HG02798 (cell line): ENCODE data around the gene RPL5.

Experiments
- ATAC-seq: cut with Tn5 transposase; IDR thresholded peaks from one replicate; pipeline ENCODE4 v1.9.1; 2021; ENCODE audit warnings: mild to moderate bottlenecking; ENCODE audit not compliant: unreplicated experiment, poor library complexity

RPL5 gene

GRCh38 chr1:92851729-92852128 lies 19.9 kb downstream of the RPL5 start:
- ATAC-seq: no peak

GRCh38 chr1:92853299-92853698 lies 21.5 kb downstream of the RPL5 start:
- no peak for ATAC-seq

DNA sequence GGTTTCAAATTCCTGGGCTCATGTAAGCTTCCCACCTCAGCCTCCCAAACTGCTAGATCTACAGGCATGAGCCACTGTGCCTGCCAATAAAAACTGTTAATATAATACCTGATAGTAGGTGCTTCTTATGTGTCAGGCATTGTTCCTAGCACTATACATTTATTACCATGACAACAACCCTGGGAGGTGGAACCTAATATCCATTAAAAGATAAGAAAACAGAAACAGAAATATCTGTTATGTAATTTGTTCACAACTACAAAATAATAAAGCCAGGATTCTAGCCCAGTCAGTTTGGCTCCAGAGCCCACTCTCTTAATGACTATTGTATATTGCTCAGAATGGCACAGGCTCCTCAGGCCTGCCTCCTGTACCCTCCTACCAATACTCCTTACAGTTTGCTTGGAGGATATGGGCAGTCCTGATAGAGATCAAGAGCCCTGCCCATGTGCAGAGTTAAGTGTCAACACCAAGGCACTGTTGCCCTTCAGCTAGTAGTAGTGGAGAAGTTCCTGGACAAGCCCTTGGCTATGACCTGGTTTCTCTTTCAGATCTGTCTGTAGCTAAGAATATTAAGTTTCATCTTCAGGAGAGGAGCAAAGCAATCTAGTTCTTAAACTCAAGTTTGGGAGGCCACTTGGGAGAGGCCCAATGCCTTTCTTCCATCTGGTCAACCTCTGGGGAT lies 22.4 kb downstream of the RPL5 start:
- ATAC-seq: no peak

- no peak for ATAC-seq
Observed at GRCh38 chr1:92855236-92855635, 23.4 kb downstream of the RPL5 start.

DNA sequence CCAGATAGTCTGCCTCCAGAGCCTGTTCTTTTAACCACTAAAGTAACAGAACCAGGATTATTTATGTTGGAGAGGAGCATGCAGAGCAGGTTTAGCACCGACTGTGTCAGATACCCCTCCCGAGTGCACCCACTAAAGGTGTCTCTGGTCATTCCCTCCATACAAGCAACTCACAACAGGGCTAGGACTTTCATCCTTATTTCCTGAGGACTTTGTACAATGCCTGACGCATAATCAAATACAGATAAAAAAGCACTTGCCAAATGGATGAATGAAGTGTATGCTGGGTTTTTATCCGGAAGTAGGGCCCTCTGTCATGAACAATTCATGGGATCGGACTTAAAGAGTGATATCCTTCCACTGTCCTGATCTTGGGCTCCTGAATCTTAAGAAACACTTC lies 26.0 kb downstream of the RPL5 start:
- no peak for ATAC-seq

- ATAC-seq: peak; percentile 73
Observed at GRCh38 chr1:92858564-92859399, 26.9 kb downstream of the RPL5 start.

- ATAC-seq: no peak
Observed at GRCh38 chr1:92859400-92860039, 27.7 kb downstream of the RPL5 start.

- no peak for ATAC-seq
Observed at GRCh38 chr1:92862605-92863004, 30.8 kb downstream of the RPL5 start.

GRCh38 chr1:92864131-92864530 lies 32.3 kb downstream of the RPL5 start:
- ATAC-seq: no peak

DNA sequence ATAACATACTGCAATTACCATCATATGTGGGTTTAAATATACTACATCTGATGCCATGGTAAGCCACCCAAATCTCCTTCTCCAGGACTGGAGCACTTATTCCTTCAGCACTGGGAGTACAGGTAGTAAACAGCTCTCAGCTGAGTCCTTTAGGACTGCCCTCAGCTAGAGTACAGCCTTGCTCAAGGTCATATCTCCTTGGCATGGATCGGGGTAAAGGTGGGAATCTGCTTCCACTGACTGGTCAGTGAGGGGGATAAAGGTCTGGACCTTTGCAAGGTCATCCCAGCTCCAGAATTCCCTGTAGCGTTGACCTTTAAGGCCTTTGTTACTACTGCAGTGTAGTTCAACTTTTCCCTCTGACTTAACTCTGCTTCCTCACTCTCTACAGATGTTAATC lies 38.8 kb downstream of the RPL5 start:
- ATAC-seq: no peak

DNA sequence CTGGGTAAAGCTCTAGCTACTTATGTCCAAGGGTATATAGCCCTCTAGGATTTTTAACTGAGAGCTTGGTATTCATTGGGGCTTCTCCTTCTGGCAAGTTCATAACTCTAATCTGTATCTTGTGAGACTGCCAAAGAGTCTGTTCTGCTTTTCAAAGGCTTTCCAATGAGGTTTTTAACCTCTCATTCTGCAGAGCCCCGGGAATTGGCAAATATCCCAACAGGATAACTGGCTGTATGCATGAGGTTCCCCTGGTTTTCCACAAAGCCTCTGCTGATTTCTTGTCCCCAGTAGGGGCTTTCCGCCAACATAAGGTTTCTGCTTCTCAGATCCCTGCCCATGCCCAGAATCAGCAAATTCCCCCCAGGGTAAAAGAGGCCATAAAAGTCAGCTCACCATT lies 40.9 kb downstream of the RPL5 start:
- ATAC-seq: no peak

DNA sequence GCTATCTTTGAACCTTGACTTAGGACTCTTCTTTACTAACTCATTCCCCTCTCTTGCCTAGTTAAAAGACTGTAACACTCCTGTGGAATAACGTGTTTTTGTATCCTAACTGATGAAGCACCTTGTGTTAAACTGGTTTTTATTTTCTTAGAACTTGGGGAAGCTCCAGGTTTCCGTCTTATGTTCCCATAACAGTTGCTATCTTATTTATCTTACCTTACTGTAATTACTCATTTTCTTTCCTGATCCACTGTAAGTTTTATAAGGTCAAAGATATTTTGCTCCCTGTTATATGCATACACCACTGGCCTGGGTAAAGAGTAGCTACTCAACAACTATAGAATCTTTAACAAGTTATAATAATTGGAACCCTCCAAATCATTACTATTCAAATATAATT lies 43.1 kb downstream of the RPL5 start:
- no peak for ATAC-seq

DNA sequence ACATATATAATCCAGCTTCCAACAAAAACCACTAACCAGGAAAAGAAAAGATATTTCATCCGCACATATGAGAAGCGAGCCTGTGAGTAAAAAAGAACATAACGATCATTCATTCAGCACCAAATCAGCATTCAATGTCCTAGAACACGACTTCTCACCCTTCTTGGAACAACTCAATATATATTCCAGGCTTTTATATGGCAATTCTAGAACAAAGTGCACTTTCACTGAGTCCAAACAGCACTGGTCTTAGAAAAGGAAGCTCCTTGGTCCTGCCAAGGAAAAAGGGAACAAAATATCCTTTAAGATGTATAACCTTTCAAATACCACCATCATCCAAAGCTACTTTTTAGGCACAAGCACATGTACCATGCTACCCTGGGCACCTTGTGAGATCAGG lies 44.5 kb downstream of the RPL5 start:
- no peak for ATAC-seq

- ATAC-seq: no peak
Observed at GRCh38 chr1:92877081-92877711, 45.4 kb downstream of the RPL5 start.

GRCh38 chr1:92877792-92878191 lies 46.0 kb downstream of the RPL5 start:
- ATAC-seq: no peak

DNA sequence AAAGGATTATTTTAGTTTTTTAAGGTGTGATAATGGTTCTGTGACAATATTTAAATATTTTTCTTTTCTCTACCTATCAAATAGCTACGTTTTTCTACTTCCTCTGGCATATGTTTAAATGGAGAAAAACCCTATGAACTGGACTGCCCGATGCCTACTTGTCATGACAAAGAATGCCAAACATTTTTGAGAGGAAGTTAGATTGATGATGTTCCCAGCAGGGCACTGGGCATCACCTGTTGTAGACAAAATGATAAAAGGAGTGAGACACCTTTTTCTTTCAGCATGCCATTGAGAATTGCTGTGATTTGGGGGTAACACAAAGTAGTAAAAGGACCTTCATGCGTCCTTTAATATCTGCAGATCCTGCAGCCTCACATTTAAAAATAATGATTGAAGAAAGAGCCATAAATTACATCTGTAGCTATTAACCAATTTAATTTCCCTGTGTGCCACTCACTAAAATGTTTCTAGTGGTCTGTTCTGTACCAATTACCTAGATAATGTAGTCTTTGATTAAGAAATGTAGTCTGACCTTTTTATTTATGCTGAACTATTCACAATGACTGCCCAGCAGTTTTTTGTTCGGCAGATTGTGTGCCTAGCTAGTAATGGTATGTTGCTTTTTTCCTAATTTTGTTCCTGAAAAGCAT lies 47.6 kb downstream of the RPL5 start:
- ATAC-seq: no peak

GRCh38 chr1:92881391-92881790 lies 49.6 kb downstream of the RPL5 start:
- no peak for ATAC-seq

- no peak for ATAC-seq
Observed at GRCh38 chr1:92882819-92883218, 51.0 kb downstream of the RPL5 start.

DNA sequence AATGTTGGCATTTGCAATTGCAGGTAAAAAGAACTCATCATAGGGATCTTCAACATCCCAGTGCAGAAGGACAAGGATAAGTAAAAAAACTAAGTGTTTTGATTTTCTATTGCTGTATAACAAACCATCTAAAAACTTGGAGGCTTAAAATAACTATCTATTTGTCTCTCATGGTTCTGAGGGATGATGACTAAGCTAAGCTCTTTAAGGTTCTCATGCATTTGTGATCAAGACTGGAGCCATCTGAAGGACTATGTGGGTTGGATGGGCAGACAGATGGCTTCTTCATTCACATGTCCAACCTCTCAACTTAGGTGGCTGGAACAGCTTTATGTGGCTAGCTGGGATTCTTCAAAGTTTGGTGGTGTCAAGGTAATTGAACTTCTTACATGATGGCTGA lies 51.5 kb downstream of the RPL5 start:
- no peak for ATAC-seq

GRCh38 chr1:92884195-92884594 lies 52.4 kb downstream of the RPL5 start:
- no peak for ATAC-seq
